Stimulated activated CD4-positive, alpha-beta T cell treated with anti-CD3 and anti-CD28 coated beads, Interleukin-2, amount 100 ng/mL, for 4 hours (primary cell): ENCODE measurements around the gene TBX3.

ENCODE experiments used
- DNase-seq: peaks from one replicate; pipeline ENCODE4 v3.0.0-alpha.2; 2020; ENCODE audit warnings: low read depth

TBX3 gene

DNA sequence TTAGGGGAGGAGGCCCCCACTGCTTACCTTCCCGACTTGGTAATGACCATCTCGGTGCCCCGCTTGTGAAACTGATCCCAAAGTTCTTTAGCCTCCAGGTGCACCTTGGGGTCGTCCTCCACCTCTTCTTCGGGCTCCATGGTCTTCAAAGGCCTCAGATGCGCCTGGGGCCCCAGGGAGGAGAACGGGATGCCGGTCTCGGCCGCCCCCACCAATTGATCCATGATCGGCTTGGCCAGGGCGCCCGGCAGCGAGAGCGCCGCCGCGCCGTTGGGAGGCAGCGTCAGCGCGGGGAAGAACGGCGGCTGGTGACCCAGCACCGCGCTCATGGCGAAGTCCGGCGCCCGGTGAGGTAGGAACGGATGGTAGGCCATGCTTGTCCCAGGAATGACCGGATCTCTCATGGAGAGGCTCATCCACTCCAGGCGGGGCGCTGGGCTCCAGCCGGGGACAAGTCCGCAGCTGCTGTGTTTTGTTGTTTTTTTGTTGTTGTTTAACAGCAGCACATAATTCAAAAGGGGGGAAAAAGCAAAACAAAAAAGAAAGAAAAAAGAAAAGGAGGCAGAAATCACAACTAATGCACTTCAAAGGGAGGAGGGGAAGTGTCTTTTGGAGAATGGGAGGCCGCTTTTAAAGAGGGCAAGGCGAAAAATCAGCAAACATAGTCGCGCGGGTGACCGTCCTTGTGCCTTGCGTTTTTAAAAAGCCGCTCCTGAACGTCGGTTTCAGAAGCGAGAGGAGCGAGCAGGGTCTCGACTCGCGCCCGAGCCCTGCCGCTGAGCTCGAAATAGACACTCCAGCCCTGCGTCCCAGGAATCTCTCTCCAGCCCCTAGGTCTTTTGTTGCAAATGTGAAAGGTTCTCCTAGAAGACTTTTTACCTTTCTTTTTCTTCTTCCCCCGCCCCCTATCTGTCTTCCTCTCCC is 928 bp downstream of the TBX3 start:
- no peak for DNase-seq

DNA sequence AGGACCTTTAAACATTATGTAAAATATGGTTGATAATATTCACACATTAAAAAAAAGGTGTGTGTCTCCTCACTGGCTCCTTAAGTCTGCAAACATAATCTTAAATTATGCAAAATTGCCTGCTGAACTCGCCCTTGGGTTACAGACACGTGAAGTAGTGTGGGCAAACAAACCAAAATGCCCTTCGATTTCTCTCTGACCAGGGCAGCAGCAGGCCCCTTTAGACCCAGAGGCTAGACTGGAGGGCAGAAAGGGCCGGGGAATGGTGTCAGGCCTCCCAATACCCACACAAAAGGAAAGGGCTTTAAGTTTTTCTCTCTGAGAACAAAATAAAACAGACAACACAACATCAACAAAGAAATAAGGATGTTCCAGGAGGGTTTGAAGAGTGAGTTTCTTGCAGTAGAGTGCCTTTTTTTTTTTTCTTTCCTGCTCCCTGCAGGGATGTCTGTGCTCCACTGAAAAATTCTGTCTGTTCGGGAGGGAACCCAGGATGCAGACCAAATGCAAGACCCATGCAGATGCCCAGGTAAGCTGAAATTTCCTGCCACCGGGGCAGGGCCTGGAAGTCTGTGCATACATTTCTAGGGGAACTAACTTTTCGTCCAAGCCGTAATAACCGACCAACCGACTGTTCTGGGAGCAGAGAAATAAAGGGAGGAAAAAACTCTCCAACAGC is 1.7 kb downstream of the TBX3 start:
- DNase-seq: no peak

GRCh38 chr12:114681116-114681871 is 2.7 kb downstream of the TBX3 start:
- DNase-seq: no peak

GRCh38 chr12:114680604-114681069 is 3.3 kb downstream of the TBX3 start:
- no peak for DNase-seq

DNA sequence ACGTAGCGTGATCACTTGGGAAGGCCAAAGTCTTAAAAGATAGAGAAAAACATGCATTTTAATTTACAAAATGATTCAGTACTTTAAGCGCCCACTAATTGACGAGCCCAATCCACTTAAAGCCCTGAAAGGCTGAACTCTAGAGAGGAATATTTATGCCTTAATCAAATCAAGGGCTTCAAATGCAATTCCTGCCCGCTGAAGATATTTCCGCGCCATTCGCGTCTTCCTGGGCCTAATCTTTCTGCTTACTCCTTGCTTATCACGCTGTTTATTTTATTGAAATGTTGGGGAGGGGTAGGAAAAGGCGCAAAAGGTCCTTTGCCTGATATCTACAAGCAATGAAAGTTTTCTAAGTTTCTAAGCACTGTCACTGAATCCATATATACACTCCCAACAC is 4.0 kb downstream of the TBX3 start:
- no peak for DNase-seq

DNA sequence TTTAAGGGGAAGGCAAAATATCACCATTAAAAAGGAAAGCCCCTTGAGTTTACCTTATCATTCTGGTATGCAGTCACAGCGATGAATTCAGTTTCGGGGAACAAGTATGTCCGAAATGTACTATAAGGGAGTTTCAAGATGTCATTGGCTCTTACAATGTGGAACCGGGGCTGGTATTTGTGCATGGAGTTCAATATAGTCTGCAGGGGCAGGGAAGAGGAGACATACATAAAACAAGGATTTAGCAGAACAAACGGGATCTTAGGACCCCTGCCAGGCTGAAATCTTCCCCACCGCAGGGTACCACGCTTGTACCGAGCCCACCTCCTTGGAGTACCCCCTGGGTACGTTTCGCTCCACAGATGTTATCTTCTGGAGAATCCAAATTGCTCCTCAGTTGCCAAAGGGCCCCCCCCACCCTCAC is 4.5 kb downstream of the TBX3 start:
- no peak for DNase-seq

DNA sequence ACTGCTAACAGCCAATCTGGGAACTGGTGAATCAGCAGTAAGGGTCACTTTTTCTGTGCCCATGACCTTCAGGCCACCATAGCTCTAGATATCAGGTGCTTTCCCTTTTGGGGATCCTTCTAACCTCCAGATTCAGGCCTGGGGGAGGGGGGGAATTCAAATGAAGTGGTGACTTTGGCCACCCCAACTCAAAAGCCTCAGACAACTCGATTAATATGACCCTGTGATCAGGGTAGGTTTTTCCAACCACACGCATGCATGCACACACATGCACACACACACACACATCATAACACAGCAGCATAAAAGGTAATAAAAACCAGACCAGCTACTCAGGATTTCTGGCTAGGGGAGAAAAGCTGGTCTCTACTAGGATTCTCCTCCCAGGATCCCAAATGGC is 5.3 kb downstream of the TBX3 start:
- no peak for DNase-seq

DNA sequence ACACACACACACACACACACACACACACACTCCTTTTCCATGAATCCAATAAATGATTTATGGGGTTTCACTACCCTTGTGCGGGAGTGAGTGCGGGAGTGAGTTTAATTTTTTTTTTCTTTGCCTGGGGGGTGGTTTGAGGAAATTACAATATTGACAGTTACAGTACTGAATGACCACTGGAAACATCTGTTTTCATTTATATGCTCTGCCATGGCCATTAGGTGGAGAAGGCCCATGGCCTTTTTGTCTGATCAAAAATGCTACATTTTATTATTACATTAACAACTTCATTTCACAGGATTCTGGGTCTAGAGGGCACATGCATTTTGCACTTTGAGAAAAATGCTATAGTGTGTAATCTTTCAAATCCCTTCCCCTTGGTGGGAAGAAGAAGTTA is 5.9 kb downstream of the TBX3 start:
- DNase-seq: no peak

DNA sequence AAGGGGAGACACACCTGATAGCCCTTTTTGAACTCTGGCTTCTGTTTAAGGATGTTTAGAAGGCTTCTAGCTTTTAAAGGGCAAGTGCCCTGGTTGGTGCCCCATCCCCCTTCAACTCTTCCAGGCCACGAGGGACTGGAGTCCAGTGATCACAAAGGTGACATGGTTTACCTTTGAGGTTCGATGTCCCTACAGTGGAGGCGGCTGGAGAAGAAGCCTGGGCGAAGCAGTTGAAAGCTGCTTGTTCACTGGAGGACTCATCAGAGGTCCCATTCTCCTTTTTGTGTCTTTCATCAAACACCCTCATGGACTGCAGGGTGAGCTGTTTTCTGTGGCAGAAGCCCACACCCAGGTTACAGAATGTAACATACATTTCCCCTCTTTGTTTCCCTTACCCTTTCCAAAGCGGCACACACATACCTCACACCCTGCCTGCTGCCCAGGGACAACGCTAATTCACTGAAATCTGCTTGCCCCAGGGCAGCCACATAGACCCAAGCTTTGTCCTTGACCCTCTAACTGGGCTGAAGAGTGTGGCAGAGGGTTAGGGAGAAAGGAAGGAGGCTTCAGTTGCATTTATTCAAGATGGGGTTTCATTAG is 7.7 kb downstream of the TBX3 start:
- no peak for DNase-seq

DNA sequence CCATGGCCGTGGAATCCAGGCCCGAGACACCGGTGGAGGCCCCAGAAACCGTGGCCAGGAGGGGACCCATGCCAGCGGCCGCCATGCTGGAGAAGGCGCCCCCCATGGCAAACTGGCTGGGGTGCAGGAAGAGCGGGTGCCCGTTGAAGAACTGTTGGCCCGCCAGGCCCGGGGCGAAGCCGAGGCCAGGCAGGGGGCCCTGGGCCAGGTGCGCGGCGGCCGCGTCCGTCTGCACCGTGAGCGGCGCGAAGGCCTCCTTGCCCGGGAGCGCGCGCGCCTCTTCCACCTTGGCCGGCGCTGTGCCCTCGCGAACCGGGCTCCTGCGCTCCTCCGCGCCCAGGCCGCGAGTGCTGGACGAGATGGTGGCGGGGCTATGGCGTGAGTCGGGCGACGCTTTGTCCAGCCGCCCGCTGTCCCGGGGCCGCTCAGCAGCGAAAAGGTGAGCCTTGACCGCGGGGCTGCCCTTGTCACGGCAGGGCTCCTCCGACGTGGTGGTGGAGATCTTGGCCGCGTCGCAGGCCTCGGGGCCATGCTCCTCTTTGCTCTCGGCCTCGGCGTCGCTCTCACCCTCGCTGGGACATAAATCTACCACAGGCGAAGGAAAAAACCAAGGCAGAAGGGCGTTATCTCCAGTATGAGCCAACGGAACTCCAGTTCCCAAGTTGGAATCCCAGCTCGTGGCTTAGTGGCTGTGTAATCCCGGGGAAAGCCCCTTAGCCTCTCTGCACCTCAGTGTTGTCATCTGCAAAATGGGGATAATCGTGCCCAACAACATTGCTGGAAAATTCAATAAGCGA is 9.5 kb downstream of the TBX3 start:
- no peak for DNase-seq

- no peak for DNase-seq
These were observed 10.1 kb downstream of the TBX3 start for GRCh38 chr12:114673901-114674250.

DNA sequence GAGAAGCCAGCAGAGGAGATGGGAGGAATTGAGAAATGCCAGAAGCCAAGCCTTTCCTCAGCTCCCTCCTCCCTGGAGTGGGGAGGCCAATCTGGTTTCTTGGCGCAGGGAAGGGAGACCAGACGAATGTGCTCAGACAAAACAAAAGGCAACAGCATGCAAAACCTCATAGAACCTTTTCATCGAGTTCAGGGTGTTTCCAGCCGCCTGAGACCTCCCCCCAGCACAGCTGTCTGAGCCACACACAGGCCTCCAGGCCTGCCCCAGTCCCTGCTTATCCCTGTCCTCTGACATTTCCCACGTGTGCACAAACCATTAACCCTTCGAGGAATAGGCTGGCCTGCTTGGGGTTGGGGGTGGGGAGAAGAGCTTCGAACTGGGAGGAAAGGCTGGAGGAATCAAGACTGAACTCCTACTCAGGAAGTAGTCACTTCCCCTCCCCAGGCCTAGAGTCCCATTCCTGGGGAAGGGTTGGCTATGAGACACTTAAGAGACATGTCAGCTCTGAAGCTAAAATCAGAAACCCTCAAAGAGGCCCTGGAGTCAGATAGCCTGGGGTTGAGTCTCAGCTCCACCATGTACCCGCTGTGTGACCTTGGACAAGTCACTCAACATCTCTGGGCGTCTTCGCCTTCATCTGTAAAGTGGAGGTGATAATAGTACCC is 10.7 kb downstream of the TBX3 start:
- DNase-seq: no peak

DNA sequence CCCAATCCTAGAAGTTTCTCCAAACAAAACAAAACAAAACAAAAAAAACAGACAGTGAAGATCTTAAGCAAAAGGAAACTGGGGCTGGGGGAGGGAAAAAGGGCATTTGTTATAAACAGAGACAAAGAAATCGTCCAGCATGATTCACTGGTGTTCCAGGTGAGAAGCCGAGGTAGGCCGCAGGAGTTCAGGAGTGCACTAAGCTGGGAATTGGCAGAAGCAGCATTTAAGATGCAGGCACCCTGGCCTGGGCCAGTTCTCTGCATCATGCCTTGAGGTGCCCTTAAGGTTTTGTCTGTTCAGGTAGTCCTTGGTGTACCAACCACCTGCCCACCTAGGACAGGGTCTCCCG is 11.2 kb downstream of the TBX3 start:
- no peak for DNase-seq

DNA sequence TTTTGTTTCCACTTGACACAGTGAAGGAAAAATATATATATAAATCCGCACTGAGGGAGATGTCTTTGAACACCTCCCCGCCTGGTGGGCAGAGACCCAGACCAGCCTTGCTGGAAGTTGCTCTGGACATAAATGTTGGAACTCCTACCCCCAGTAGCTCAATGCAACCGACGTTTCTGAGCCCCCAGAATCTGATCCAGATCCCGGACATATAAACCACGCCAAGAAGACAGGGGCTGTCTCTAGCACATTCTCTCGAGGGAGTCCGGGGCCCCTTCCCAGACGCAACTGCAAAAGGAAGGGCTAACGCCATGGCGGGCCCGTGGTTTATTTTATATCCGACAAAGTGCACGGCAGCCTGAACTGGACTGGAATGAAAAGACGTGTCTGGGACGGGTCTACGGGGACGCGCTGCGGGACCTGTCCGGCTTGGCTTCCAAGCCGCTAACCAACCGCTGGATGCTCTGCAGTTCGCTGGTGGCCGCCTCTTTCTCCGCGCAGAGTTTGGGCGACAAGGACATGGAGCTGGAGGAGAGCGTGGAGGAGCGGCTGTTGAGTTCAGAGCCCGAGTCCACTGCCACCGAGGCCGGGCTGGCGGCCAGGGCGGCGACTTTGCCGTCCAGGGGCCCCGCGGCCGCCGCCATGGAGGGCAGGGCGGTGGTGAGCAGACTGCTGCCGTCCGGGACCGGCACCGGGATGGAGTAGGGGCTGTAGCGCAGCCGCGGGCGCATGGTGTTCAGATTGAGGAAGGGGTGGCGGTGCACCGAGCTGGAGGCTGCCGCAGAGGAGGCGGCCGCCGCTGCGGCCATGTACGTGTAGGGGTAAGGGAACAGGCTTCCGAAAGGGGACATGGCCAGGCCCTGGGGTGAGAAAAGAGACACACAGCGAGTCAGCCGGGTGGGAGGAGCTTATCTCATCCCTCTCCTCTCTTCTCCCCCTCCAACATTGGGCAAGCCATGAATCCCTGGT is 12.2 kb downstream of the TBX3 start:
- DNase-seq: no peak

GRCh38 chr12:114671066-114671442 is 12.9 kb downstream of the TBX3 start:
- no peak for DNase-seq

GRCh38 chr12:114670291-114670980 is 13.5 kb downstream of the TBX3 start:
- DNase-seq: no peak

DNA sequence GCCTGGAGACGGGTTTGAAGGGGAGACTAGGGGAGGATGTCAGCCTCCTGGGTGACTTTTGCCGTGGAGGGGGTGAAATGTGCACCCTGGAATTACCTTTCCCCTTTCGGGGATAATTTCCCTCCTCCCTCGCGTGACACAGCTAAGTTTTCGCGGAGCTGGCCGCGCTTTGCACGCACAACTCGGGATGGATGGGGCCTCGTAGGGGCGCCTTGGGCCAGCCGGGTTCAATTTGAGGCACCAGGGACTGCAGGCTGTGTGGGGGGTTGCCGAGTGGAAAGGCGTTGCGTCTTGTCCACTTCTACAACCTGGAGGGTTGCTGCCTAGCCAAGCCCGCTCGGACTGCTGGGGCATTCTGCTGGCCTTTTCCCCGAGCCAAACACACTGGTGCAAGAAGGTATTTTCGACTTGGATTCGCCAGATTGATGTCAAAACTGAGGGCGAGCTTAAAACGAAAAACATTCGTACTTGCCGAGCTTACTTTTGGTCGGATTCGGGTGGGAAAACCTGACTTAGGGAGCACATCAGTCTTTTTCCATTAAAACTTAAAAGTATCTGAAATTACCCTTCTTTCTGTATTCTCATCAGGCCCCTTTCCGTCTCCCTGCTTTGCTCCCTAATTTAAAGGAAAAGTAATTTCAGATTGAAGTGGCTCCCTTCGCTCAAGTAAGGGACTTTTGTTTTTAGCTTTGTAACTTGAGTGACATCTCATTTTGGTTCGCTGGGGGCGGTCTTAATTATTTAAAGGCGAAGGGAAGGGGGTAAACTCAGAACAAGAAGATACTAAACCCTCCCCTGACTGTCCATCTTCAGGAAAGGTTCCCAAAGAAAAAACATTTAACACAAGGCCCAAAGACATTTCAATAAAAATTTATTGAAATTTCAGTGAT is 14.3 kb downstream of the TBX3 start:
- DNase-seq: no peak

DNA sequence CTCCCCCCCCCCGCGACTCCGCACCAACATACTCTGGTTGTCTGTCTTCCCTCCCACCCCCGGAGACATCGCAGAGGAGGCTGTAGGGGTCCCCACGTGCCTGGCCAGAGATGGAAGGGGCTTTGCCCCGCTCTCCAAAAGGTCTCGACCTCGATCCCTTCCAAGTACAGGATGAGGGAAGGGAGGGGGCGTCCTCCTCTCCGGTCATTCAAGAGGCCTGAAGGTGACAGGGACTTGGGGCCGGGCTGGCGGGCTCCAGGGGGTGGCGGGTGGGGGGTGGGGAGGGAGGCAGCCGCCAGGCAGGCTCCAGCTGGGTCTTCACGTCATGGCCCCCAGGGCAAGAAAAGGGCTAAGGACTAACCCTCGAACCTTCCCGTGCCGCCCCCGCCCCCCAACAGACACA is 15.1 kb downstream of the TBX3 start:
- no peak for DNase-seq
